Fibroblast of mammary gland (primary cell): ENCODE data around the gene SPN.
"Not testable (repeated sequence)": the region's sequence is repeated elsewhere in the genome, so short reads cannot be mapped to it uniquely, and the experiment has no call there.

Source experiments
- DNase-seq: peaks from one replicate; pipeline ENCODE4 v3.0.0-alpha.2; 2010; ENCODE audit warnings: low read depth
- H3K4me3 ChIP-seq: 2 replicates; pipeline ENCODE4 v1.5.1; 2011; ENCODE audit warnings: low read depth, mild to moderate bottlenecking, low read length, moderate library complexity; ENCODE audit not compliant: control insufficient read depth
- CTCF ChIP-seq: conservative IDR thresholded peaks from 2 replicates; pipeline ENCODE4 v1.5.1; 2011; ENCODE audit warnings: low read depth, low read length, inconsistent platforms; ENCODE audit not compliant: control insufficient read depth, insufficient read depth

Gene SPN

GRCh38 chr16:29694384-29695195 is 31.5 kb downstream of the SPN start:
- no peak overlapping the region for H3K4me3 ChIP-seq
- peak; percentile 84 for DNase-seq
- TF ChIP-seq CTCF = no peak

GRCh38 chr16:29695675-29696074 is 32.6 kb downstream of the SPN start:
- H3K4me3 ChIP-seq, DNase-seq: not testable (repeated sequence)

GRCh38 chr16:29696881-29697331 is 33.9 kb downstream of the SPN start:
- DNase-seq = no peak
- no peak overlapping the region for H3K4me3 ChIP-seq
- TF ChIP-seq CTCF = no peak

- TF ChIP-seq CTCF = no peak
- no peak overlapping the region for H3K4me3 ChIP-seq
- no peak for DNase-seq
Measured at GRCh38 chr16:29697391-29697790, 34.3 kb downstream of the SPN start.

- no peak for DNase-seq
- no peak for TF ChIP-seq CTCF
Measured at GRCh38 chr16:29698042-29698441, 35.0 kb downstream of the SPN start.

GRCh38 chr16:29698484-29699323 is 35.7 kb downstream of the SPN start:
- no peak for DNase-seq
- H3K4me3 ChIP-seq = no peak overlapping the region
- no peak for TF ChIP-seq CTCF

More at GRCh38 chr16:29698042-29698441, 35.0 kb downstream of the SPN start:
- no peak overlapping the region for H3K4me3 ChIP-seq
